ENCODE measurements around the gene NOXA1. TPM values are rescaled to one million over a fixed set of nuclear protein-coding genes. Genes with fewer than 3 reads are reported as not detected.

Gene NOXA1
- total RNA-seq, 1 donor from 2014 or later: 0.89 TPM

- no peak for TF ChIP-seq CTCF (conservative IDR thresholded peaks at IDR 0.05)
- no peak for DNase-seq (ENCODE audit: low read depth, low spot score)
- Mint-ChIP-seq H3K4me1 (peaks cover 5% of the 10 kb centered on the region), H3K36me3 (ENCODE audit: low read depth) (peaks cover 20% of the 10 kb centered on the region), H3K4me3 (no peak overlapping the region), H3K9me3 (peaks cover 10% of the 10 kb centered on the region), H3K27ac (ENCODE audit: unreplicated experiment) (no peak overlapping the region), H3K27me3 (ENCODE audit: low read depth) (no peaks in the 10 kb centered on the region)
Measured at GRCh38 chr9:137475666-137476065, 52.5 kb downstream of the NOXA1 start.

GRCh38 chr9:137476856-137477255 lies 53.7 kb downstream of the NOXA1 start:
- H3K27ac Mint-ChIP-seq (ENCODE audit: unreplicated experiment): no peak overlapping the region
- H3K4me1 Mint-ChIP-seq: peaks cover 6% of the 10 kb centered on the region
- no peak for DNase-seq (ENCODE audit: low read depth, low spot score)
- TF ChIP-seq CTCF (conservative IDR thresholded peaks at IDR 0.05): no peak
- peaks cover 20% of the 10 kb centered on the region for H3K36me3 Mint-ChIP-seq (ENCODE audit: low read depth)
- no peak overlapping the region for H3K4me3 Mint-ChIP-seq
- H3K27me3 Mint-ChIP-seq (ENCODE audit: low read depth): no peaks in the 10 kb centered on the region
- peaks cover 10% of the 10 kb centered on the region for H3K9me3 Mint-ChIP-seq

- no peak for TF ChIP-seq CTCF (conservative IDR thresholded peaks at IDR 0.05)
- peaks cover 18% of the 10 kb centered on the region for H3K36me3 Mint-ChIP-seq (ENCODE audit: low read depth)
- H3K4me3 Mint-ChIP-seq: no peak overlapping the region
- no peak for DNase-seq (ENCODE audit: low read depth, low spot score)
- H3K27ac Mint-ChIP-seq (ENCODE audit: unreplicated experiment): no peak overlapping the region
- no peaks in the 10 kb centered on the region for H3K27me3 Mint-ChIP-seq (ENCODE audit: low read depth)
- peaks cover 11% of the 10 kb centered on the region for H3K4me1 Mint-ChIP-seq
- peaks cover 10% of the 10 kb centered on the region for H3K9me3 Mint-ChIP-seq
Measured at GRCh38 chr9:137477778-137478612, 54.8 kb downstream of the NOXA1 start.

GRCh38 chr9:137478613-137478961 lies 55.4 kb downstream of the NOXA1 start:
- Mint-ChIP-seq H3K36me3 (ENCODE audit: low read depth) (peaks cover 14% of the 10 kb centered on the region), H3K27me3 (ENCODE audit: low read depth) (no peaks in the 10 kb centered on the region), H3K4me1 (peaks cover 11% of the 10 kb centered on the region), H3K9me3 (peaks cover 8% of the 10 kb centered on the region), H3K4me3 (no peak overlapping the region), H3K27ac (ENCODE audit: unreplicated experiment) (no peak overlapping the region)
- no peak for DNase-seq (ENCODE audit: low read depth, low spot score)
- no peak for TF ChIP-seq CTCF (conservative IDR thresholded peaks at IDR 0.05)

GRCh38 chr9:137478962-137479861 lies 56.0 kb downstream of the NOXA1 start:
- Mint-ChIP-seq H3K9me3 (peaks cover 8% of the 10 kb centered on the region), H3K4me1 (peaks cover 11% of the 10 kb centered on the region), H3K36me3 (ENCODE audit: low read depth) (peaks cover 9% of the 10 kb centered on the region), H3K4me3 (no peak overlapping the region), H3K27ac (ENCODE audit: unreplicated experiment) (no peak overlapping the region), H3K27me3 (ENCODE audit: low read depth) (no peaks in the 10 kb centered on the region)
- no peak for TF ChIP-seq CTCF (conservative IDR thresholded peaks at IDR 0.05)
- DNase-seq (ENCODE audit: low read depth, low spot score): no peak

Data from neural crest cell (in vitro differentiated cells).